HEK293T (cell line): ENCODE data around the gene KCNJ16.

ENCODE experiments used
- CTCF ChIA-PET: fragments of 350-600 bp; formaldehyde crosslinking; extraction: SDS; loops from one replicate; lab custom pipeline; 2021; ENCODE audit warnings: antibody characterized with exemption, inconsistent platforms; lab: Yijun Ruan, JAX
- POLR2A ChIA-PET: fragments of 350-600 bp; formaldehyde crosslinking; extraction: SDS; loops from one replicate; lab custom pipeline; 2020; ENCODE audit warnings: antibody characterized with exemption, inconsistent platforms; lab: Yijun Ruan, JAX
- DNase-seq: peaks from one replicate; pipeline ENCODE4 v3.0.0; 2012; ENCODE audit warnings: mixed read lengths; ENCODE audit errors: extremely low spot score
- ARNT ChIP-seq: fragments of 450-650 bp; IDR thresholded peaks from 2 replicates; pipeline ENCODE4 v1.6.1; 2017; ENCODE audit warnings: mild to moderate bottlenecking
- BHLHE40 ChIP-seq: fragments of 450-650 bp; IDR thresholded peaks from 2 replicates; pipeline ENCODE4 v1.6.1; 2016; ENCODE audit warnings: mild to moderate bottlenecking, moderate library complexity, borderline replicate concordance
- CTBP1 ChIP-seq: fragments of 450-650 bp; IDR thresholded peaks from 2 replicates; pipeline ENCODE4 v1.6.1; 2016; ENCODE audit warnings: borderline replicate concordance
- ELF4 ChIP-seq: fragments of 450-650 bp; IDR thresholded peaks from 2 replicates; pipeline ENCODE4 v1.6.1; 2017; ENCODE audit warnings: antibody characterized with exemption
- FOXA1 ChIP-seq: fragments of 450-650 bp; IDR thresholded peaks from 2 replicates; pipeline ENCODE4 v1.6.1; 2016; ENCODE audit warnings: mild to moderate bottlenecking
- FOXK2 ChIP-seq: fragments of 450-650 bp; IDR thresholded peaks from 2 replicates; pipeline ENCODE4 v1.6.1; 2016; ENCODE audit warnings: mild to moderate bottlenecking
- FOXM1 ChIP-seq: fragments of 450-650 bp; IDR thresholded peaks from 2 replicates; pipeline ENCODE4 v1.6.1; 2017; ENCODE audit warnings: mild to moderate bottlenecking, borderline replicate concordance
- HDGF ChIP-seq: fragments of 450-650 bp; IDR thresholded peaks from 2 replicates; pipeline ENCODE4 v1.6.1; 2017; ENCODE audit warnings: antibody characterized with exemption, borderline replicate concordance
- L3MBTL2 ChIP-seq: fragments of 450-650 bp; conservative IDR thresholded peaks from 2 replicates; pipeline ENCODE4 v1.6.1; 2016; ENCODE audit warnings: mild to moderate bottlenecking
- LEF1 ChIP-seq: fragments of 450-650 bp; IDR thresholded peaks from 2 replicates; pipeline ENCODE4 v1.6.1; 2017; ENCODE audit warnings: mild to moderate bottlenecking, borderline replicate concordance
- NFRKB ChIP-seq: fragments of 450-650 bp; IDR thresholded peaks from 2 replicates; pipeline ENCODE4 v1.6.1; 2016; ENCODE audit warnings: mild to moderate bottlenecking, moderate library complexity
- PKNOX1 ChIP-seq: fragments of 450-650 bp; IDR thresholded peaks from 2 replicates; pipeline ENCODE4 v1.6.1; 2016
- SP1 ChIP-seq: fragments of 450-650 bp; IDR thresholded peaks from 2 replicates; pipeline ENCODE4 v1.6.1; 2017
- SUZ12 ChIP-seq: fragments of 450-650 bp; IDR thresholded peaks from 2 replicates; pipeline ENCODE4 v1.6.1; 2016; ENCODE audit warnings: mild to moderate bottlenecking
- TARDBP ChIP-seq: fragments of 450-650 bp; IDR thresholded peaks from 2 replicates; pipeline ENCODE4 v1.6.1; 2016
- ZNF384 ChIP-seq: fragments of 450-650 bp; IDR thresholded peaks from 2 replicates; pipeline ENCODE4 v1.6.1; 2016

KCNJ16 gene

GRCh38 chr17:70153210-70153609, 78.2 kb downstream of the KCNJ16 start:
- DNase-seq: no peak
- ChIA-PET POLR2A (no interaction called here), CTCF (no interaction called here)
- TF ChIP-seq FOXA1 (no peak), TARDBP (no peak), BHLHE40 (no peak), PKNOX1 (no peak), SP1 (no peak), ARNT (no peak)

GRCh38 chr17:70157151-70157550, 82.1 kb downstream of the KCNJ16 start:
- TF ChIP-seq L3MBTL2 (no peak), ARNT (no peak), FOXK2 (no peak), BHLHE40 (no peak), HDGF (no peak)
- no peak for DNase-seq
- CTCF ChIA-PET: interaction anchor here (0.5 kb wide), 1 partner anchor 21 kb away, joined by 4 read pairs; no protein-coding TSS in a partner anchor
- POLR2A ChIA-PET: no interaction called here

GRCh38 chr17:70158180-70158579, 83.2 kb downstream of the KCNJ16 start:
- ChIA-PET CTCF (no interaction called here), POLR2A (no interaction called here)
- no peak for TF ChIP-seq LEF1
- TF ChIP-seq PKNOX1: no peak
- TF ChIP-seq SUZ12: no peak
- TF ChIP-seq FOXK2: no peak
- TF ChIP-seq ARNT: no peak
- no peak for TF ChIP-seq ZNF384
- no peak for TF ChIP-seq ELF4
- no peak for TF ChIP-seq TARDBP
- TF ChIP-seq BHLHE40: no peak
- no peak for TF ChIP-seq FOXM1
- no peak for TF ChIP-seq SP1
- TF ChIP-seq FOXA1: no peak
- no peak for TF ChIP-seq CTBP1
- TF ChIP-seq HDGF: no peak
- DNase-seq: no peak

- POLR2A ChIA-PET: no interaction called here
- CTCF ChIA-PET: no interaction called here
- no peak for DNase-seq
- TF ChIP-seq FOXM1: no peak
- TF ChIP-seq PKNOX1: no peak
- TF ChIP-seq SP1: no peak
- no peak for TF ChIP-seq ARNT
- TF ChIP-seq CTBP1: no peak
- no peak for TF ChIP-seq L3MBTL2
Observed at GRCh38 chr17:70158591-70158990, 83.6 kb downstream of the KCNJ16 start.

- TF ChIP-seq FOXM1 (no peak), BHLHE40 (no peak), ELF4 (no peak)
- ChIA-PET POLR2A (no interaction called here), CTCF (interaction anchor here (0.5 to 1.3 kb wide), 2 partner anchors 553 to 590 kb away, joined by 3 to 7 read pairs; no protein-coding TSS in a partner anchor)
- no peak for DNase-seq
Observed at GRCh38 chr17:70159980-70160379, 85.0 kb downstream of the KCNJ16 start.

GRCh38 chr17:70161519-70161918, 86.5 kb downstream of the KCNJ16 start:
- no peak for DNase-seq
- no peak for TF ChIP-seq FOXM1
- TF ChIP-seq CTBP1: no peak
- no peak for TF ChIP-seq FOXK2
- no peak for TF ChIP-seq ELF4
- TF ChIP-seq FOXA1: no peak
- no peak for TF ChIP-seq L3MBTL2
- POLR2A ChIA-PET: no interaction called here
- CTCF ChIA-PET: no interaction called here

GRCh38 chr17:70165383-70165782, 90.4 kb downstream of the KCNJ16 start:
- ChIA-PET CTCF (no interaction called here), POLR2A (no interaction called here)
- DNase-seq: no peak
- TF ChIP-seq CTBP1 (no peak), FOXM1 (no peak), BHLHE40 (no peak), ARNT (no peak), ELF4 (no peak), FOXA1 (no peak), TARDBP (no peak), HDGF (no peak)

GRCh38 chr17:70166615-70167014, 91.6 kb downstream of the KCNJ16 start:
- DNase-seq: no peak
- TF ChIP-seq ELF4 (no peak), ZNF384 (no peak), SP1 (no peak), PKNOX1 (no peak), FOXA1 (no peak), BHLHE40 (no peak), NFRKB (no peak), SUZ12 (no peak), CTBP1 (no peak), LEF1 (no peak), L3MBTL2 (no peak)
- CTCF ChIA-PET: no interaction called here
- POLR2A ChIA-PET: no interaction called here
